Activated T-helper 1 cell treated with anti-CD3 and anti-CD28 coated beads, Interleukin-12 subunit alpha, Interleukin-12 subunit beta, Interleukin-2, Interleukin-4 antibody, amounts not matched to agents 30 ng/mL and 10 ng/mL and 1 ng/mL, durations not matched to agents 14 hours and 24 hours and 36 hours (primary cell): ENCODE data around the gene BGN. TPM values are rescaled to one million over a fixed set of nuclear protein-coding genes. Genes with fewer than 3 reads are reported as not detected.
A peak's percentile ranks its signal among the peaks of the same experiment; 100 is the strongest.

ENCODE experiments used
- DNase-seq: peaks from one replicate; pipeline ENCODE4 v3.0.0; 2021; ENCODE audit warnings: low spot score
- H3K27ac Mint-ChIP-seq: one replicate; pipeline ENCODE4 v1.8.0; 2021; ENCODE audit warnings: mild to moderate bottlenecking, mixed read lengths
- H3K27me3 Mint-ChIP-seq: one replicate; pipeline ENCODE4 v1.8.0; 2022; ENCODE audit warnings: mild to moderate bottlenecking, moderate library complexity, mixed read lengths; ENCODE audit not compliant: insufficient read depth
- H3K36me3 Mint-ChIP-seq: one replicate; pipeline ENCODE4 v1.8.0; 2021; ENCODE audit warnings: low read depth, mixed read lengths
- H3K4me1 Mint-ChIP-seq: one replicate; pipeline ENCODE4 v1.8.0; 2021; ENCODE audit warnings: low read depth, mixed read lengths
- H3K4me3 Mint-ChIP-seq: one replicate; pipeline ENCODE4 v1.8.0; 2021; ENCODE audit warnings: mild to moderate bottlenecking, moderate library complexity, mixed read lengths
- H3K9me3 Mint-ChIP-seq: one replicate; pipeline ENCODE4 v1.8.0; 2021; ENCODE audit warnings: mixed read lengths
- intact Hi-C: fragments of 100-400 bp; cut with micrococcal nuclease; formaldehyde crosslinking; loops from one replicate; pipeline ENCODE4 v1.15.1; 2024
- total RNA-seq: library from RNA; stranded (reverse); gene quantifications from 2 replicates; pipeline ENCODE4 v1.2.3, GENCODE V29; 2022

Gene BGN
- total RNA-seq, 1 donor from 2014 or later: not detected

- no peak overlapping the region for H3K4me3 Mint-ChIP-seq
- intact Hi-C loops: no loop called here
- H3K27me3 Mint-ChIP-seq: no peaks in the 10 kb centered on the region
- no peak for DNase-seq
- H3K27ac Mint-ChIP-seq: no peak overlapping the region
- peaks cover 6% of the 10 kb centered on the region for H3K36me3 Mint-ChIP-seq
- H3K9me3 Mint-ChIP-seq: no peaks in the 10 kb centered on the region
- no peaks in the 10 kb centered on the region for H3K4me1 Mint-ChIP-seq
Measured at GRCh38 chrX:153468008-153468580, 26.7 kb upstream of the BGN start.

GRCh38 chrX:153469811-153470410 lies 24.9 kb upstream of the BGN start:
- H3K4me3 Mint-ChIP-seq: peak overlapping the region; percentile 85
- DNase-seq: peak; percentile 5
- H3K36me3 Mint-ChIP-seq: peaks cover 6% of the 10 kb centered on the region
- intact Hi-C loops: loop anchor here (1.0 to 2.0 kb wide), 5 partner anchors 59 to 529 kb away; partner anchors contain the start of genes CCNQ, ZFP92 and ZNF275
- peak overlapping the region; percentile 80 for H3K27ac Mint-ChIP-seq
- no peaks in the 10 kb centered on the region for H3K27me3 Mint-ChIP-seq
- no peaks in the 10 kb centered on the region for H3K9me3 Mint-ChIP-seq
- no peaks in the 10 kb centered on the region for H3K4me1 Mint-ChIP-seq

GRCh38 chrX:153470411-153471363 lies 24.1 kb upstream of the BGN start, which contains the start of gene HAUS7:
Gene HAUS7, minus strand, starts transcription at chrX:153470576. Its CDS starts 19 bp downstream, at chrX:153470557.
- Mint-ChIP-seq H3K4me3 (peak within 1 kb of the TSS; percentile 85), H3K36me3 (peaks cover 6% of the 10 kb centered on the region), H3K4me1 (no peaks in the 10 kb centered on the region), H3K27ac (peak within 1 kb of the TSS; percentile 80), H3K27me3 (peaks cover 2% of the 10 kb centered on the region), H3K9me3 (no peaks in the 10 kb centered on the region)
- DNase-seq: peak; percentile 81
- intact Hi-C loops: loop anchor here (1.0 to 2.0 kb wide), 6 partner anchors 37 to 529 kb away; partner anchors contain the start of genes CCNQ, ZFP92 and ZNF275

GRCh38 chrX:153471663-153472280 lies 23.0 kb upstream of the BGN start:
- no peaks in the 10 kb centered on the region for H3K4me1 Mint-ChIP-seq
- no peak for DNase-seq
- H3K9me3 Mint-ChIP-seq: no peaks in the 10 kb centered on the region
- H3K27ac Mint-ChIP-seq: no peak overlapping the region
- peaks cover 6% of the 10 kb centered on the region for H3K36me3 Mint-ChIP-seq
- peaks cover 2% of the 10 kb centered on the region for H3K27me3 Mint-ChIP-seq
- H3K4me3 Mint-ChIP-seq: no peak overlapping the region
- intact Hi-C loops: loop anchor here (1.0 to 2.0 kb wide), 5 partner anchors 36 to 513 kb away; partner anchors contain the start of genes CCNQ, ZFP92 and ZNF275

GRCh38 chrX:153473126-153473525 lies 21.7 kb upstream of the BGN start:
- DNase-seq: no peak
- no peaks in the 10 kb centered on the region for H3K9me3 Mint-ChIP-seq
- intact Hi-C loops: no loop called here
- H3K36me3 Mint-ChIP-seq: no peaks in the 10 kb centered on the region
- no peak overlapping the region for H3K27ac Mint-ChIP-seq
- H3K27me3 Mint-ChIP-seq: peaks cover 2% of the 10 kb centered on the region
- H3K4me3 Mint-ChIP-seq: no peak overlapping the region
- H3K4me1 Mint-ChIP-seq: no peaks in the 10 kb centered on the region

- Mint-ChIP-seq H3K27ac (no peak overlapping the region), H3K27me3 (peaks cover 2% of the 10 kb centered on the region), H3K9me3 (no peaks in the 10 kb centered on the region), H3K4me1 (no peaks in the 10 kb centered on the region), H3K4me3 (no peak overlapping the region), H3K36me3 (no peaks in the 10 kb centered on the region)
- no peak for DNase-seq
- intact Hi-C loops: no loop called here
Measured at GRCh38 chrX:153474266-153474665, 20.5 kb upstream of the BGN start.

GRCh38 chrX:153474718-153475117 lies 20.1 kb upstream of the BGN start:
- Mint-ChIP-seq H3K36me3 (no peaks in the 10 kb centered on the region), H3K4me3 (no peak overlapping the region), H3K27ac (no peak overlapping the region), H3K27me3 (peaks cover 2% of the 10 kb centered on the region), H3K4me1 (no peaks in the 10 kb centered on the region), H3K9me3 (no peaks in the 10 kb centered on the region)
- peak; percentile 0 for DNase-seq
- intact Hi-C loops: no loop called here

GRCh38 chrX:153475271-153475670 lies 19.5 kb upstream of the BGN start:
- intact Hi-C loops: no loop called here
- no peaks in the 10 kb centered on the region for H3K9me3 Mint-ChIP-seq
- no peaks in the 10 kb centered on the region for H3K4me1 Mint-ChIP-seq
- H3K27me3 Mint-ChIP-seq: peaks cover 2% of the 10 kb centered on the region
- DNase-seq: no peak
- H3K27ac Mint-ChIP-seq: no peak overlapping the region
- no peaks in the 10 kb centered on the region for H3K36me3 Mint-ChIP-seq
- H3K4me3 Mint-ChIP-seq: no peak overlapping the region

GRCh38 chrX:153475751-153476281 lies 19.0 kb upstream of the BGN start:
- H3K27me3 Mint-ChIP-seq: peaks cover 2% of the 10 kb centered on the region
- no peak overlapping the region for H3K4me3 Mint-ChIP-seq
- H3K27ac Mint-ChIP-seq: no peak overlapping the region
- no peaks in the 10 kb centered on the region for H3K36me3 Mint-ChIP-seq
- no peak for DNase-seq
- intact Hi-C loops: no loop called here
- H3K4me1 Mint-ChIP-seq: no peaks in the 10 kb centered on the region
- H3K9me3 Mint-ChIP-seq: no peaks in the 10 kb centered on the region

GRCh38 chrX:153476666-153477363 lies 18.0 kb upstream of the BGN start:
- Mint-ChIP-seq H3K27me3 (peaks cover 2% of the 10 kb centered on the region), H3K4me1 (no peaks in the 10 kb centered on the region), H3K27ac (no peak overlapping the region), H3K36me3 (no peaks in the 10 kb centered on the region), H3K9me3 (no peaks in the 10 kb centered on the region), H3K4me3 (no peak overlapping the region)
- intact Hi-C loops: no loop called here
- DNase-seq: no peak

- H3K4me3 Mint-ChIP-seq: no peak overlapping the region
- H3K27me3 Mint-ChIP-seq: peaks cover 2% of the 10 kb centered on the region
- H3K4me1 Mint-ChIP-seq: no peaks in the 10 kb centered on the region
- H3K9me3 Mint-ChIP-seq: no peaks in the 10 kb centered on the region
- no peak for DNase-seq
- no peak overlapping the region for H3K27ac Mint-ChIP-seq
- intact Hi-C loops: no loop called here
- H3K36me3 Mint-ChIP-seq: no peaks in the 10 kb centered on the region
Measured at GRCh38 chrX:153477364-153477857, 17.4 kb upstream of the BGN start.

- Mint-ChIP-seq H3K36me3 (no peaks in the 10 kb centered on the region), H3K4me3 (no peak overlapping the region), H3K27ac (no peak overlapping the region), H3K27me3 (peaks cover 2% of the 10 kb centered on the region), H3K9me3 (no peaks in the 10 kb centered on the region), H3K4me1 (no peaks in the 10 kb centered on the region)
- DNase-seq: no peak
- intact Hi-C loops: no loop called here
Measured at GRCh38 chrX:153477901-153478300, 16.9 kb upstream of the BGN start.
